ENCODE data around the gene USP3. TPM values are rescaled to one million over a fixed set of nuclear protein-coding genes. Genes with fewer than 3 reads are reported as not detected.
A peak's percentile ranks its signal among the peaks of the same experiment; 100 is the strongest.

USP3 gene, protein sequence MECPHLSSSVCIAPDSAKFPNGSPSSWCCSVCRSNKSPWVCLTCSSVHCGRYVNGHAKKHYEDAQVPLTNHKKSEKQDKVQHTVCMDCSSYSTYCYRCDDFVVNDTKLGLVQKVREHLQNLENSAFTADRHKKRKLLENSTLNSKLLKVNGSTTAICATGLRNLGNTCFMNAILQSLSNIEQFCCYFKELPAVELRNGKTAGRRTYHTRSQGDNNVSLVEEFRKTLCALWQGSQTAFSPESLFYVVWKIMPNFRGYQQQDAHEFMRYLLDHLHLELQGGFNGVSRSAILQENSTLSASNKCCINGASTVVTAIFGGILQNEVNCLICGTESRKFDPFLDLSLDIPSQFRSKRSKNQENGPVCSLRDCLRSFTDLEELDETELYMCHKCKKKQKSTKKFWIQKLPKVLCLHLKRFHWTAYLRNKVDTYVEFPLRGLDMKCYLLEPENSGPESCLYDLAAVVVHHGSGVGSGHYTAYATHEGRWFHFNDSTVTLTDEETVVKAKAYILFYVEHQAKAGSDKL
- total RNA-seq (2014; rRNA removed; shearing (Covaris generic)) = 28.2 and 39.3 TPM in 2 replicates

DNA sequence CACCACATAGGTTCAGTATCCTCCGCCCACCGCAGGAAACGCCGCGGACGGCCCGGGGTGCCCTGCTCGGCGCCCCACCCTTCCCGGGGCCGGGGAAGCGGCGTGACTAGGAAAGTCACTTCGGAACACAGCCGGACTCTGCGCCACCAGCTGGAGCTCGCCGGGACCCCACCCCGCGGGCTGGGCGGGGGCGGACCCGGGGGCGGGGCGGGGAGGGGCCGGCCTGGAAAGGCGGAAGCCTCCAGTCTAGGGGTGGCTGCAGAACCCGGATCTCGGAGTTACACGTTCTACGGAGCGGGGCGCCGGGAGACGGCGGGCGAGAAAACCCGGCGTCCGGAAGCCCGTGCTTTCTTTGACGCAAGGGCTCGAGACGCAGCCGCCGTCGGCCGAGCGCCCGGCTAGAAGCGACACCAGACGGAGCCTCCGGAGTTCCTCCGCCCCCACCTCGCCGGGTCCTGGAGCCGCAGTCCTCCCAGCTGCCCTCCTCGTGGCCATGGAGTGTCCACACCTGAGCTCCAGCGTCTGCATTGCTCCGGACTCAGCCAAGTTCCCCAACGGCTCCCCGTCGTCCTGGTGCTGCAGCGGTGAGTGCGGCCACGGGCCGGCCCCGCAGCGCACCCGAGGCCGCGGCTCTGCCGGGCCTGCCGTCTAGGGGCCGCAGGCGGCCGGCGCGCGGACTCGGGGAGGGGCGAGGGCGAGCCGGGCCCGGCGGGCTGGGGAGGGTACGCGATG is at the start of gene USP3:
USP3 (plus strand) TSS at position 347 of the 732 bp plus-strand sequence; CDS start at position 494, 147 bp downstream.
- DNase-seq (ENCODE audit: low read depth) = peak; percentile 94

DNA sequence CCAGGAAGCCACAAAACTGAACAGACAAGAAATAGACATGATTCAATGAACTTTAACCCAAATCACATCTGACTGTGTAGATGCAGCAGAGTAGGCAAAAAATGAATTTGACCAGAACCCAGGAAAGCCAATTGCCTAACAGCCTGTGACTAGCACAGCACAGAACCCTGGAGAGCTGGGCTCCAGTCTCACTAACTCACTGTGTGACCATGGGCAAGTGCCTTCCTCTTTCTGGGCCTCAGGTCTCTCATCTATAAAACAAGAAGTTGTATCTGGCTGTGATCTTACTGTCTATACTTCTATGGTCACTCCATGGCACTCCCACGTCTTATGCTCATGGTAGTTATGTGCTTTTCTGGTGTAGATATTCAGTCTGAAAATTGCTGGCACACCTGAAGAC is 48.1 kb upstream of the USP3 start:
- no peak for DNase-seq (ENCODE audit: low read depth)

DNA sequence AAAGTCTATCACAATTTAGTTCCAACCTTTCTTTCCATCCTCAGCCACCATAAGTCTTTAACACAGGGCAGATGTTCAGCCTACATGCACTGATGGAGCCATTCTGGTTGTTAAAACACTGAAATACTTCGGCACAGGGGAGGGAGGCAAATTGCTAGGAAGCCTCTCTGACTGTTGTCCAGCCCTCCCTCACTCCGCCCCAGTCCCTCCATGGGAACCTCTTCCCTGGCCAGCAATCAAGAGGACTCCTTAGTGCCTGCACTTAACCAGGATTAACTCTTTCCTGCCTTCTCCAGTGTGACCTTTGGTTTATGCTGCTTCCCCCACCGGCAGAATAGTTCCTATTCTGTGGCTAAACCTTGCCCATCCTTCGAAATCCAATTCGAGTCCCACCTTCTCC is 47.0 kb upstream of the USP3 start:
- peak; percentile 15 for DNase-seq (ENCODE audit: low read depth)

DNA sequence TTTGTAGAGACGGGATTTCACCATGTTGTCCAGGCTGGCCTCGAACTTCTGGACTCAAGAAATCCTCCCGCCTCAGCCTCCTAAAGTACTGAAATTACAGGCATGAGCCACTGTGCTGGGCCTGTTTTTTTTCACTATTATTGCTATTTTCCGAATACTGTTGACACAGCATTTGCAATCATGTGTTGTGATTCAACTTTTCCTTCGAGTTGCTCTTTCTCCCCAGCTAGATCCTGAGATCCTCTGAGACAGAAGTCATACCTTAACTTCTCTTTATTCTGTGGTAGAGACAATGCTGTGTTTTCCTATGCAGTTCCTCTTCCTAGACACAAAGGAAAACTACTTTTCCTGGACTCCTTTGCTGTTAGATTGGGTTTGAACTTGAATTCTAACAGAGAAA is 46.4 kb upstream of the USP3 start:
- DNase-seq (ENCODE audit: low read depth) = no peak

DNA sequence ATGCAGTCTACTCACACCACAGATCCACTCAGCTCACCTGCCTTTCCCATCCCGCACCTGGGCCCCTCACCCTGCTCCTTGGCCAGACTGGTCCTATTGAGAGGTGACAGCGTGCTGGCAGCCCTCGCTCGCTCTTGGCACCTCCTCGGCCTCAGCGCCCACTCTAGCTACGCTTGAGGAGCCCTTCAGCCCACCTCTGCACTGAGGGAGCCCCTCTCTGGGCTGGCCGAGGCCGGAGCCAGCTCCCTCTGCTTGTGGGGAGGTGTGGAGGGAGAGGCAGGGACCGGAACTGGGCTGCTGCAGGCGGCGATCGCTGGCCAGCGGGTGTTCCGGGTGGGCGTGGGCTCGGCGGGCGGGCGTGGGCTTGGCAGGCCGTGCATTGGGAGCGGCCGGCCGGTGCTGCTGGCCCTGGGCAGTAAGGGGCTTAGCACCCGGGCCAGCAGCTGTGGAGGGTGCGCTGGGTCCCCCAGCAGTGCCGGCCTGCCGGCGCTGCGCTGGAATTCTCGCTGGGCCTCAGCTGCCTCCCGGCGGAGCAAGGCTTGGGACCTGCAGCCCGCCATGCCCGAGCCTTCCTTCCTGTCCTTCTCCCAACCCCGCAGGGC is 45.5 kb upstream of the USP3 start:
- DNase-seq (ENCODE audit: low read depth) = no peak

DNA sequence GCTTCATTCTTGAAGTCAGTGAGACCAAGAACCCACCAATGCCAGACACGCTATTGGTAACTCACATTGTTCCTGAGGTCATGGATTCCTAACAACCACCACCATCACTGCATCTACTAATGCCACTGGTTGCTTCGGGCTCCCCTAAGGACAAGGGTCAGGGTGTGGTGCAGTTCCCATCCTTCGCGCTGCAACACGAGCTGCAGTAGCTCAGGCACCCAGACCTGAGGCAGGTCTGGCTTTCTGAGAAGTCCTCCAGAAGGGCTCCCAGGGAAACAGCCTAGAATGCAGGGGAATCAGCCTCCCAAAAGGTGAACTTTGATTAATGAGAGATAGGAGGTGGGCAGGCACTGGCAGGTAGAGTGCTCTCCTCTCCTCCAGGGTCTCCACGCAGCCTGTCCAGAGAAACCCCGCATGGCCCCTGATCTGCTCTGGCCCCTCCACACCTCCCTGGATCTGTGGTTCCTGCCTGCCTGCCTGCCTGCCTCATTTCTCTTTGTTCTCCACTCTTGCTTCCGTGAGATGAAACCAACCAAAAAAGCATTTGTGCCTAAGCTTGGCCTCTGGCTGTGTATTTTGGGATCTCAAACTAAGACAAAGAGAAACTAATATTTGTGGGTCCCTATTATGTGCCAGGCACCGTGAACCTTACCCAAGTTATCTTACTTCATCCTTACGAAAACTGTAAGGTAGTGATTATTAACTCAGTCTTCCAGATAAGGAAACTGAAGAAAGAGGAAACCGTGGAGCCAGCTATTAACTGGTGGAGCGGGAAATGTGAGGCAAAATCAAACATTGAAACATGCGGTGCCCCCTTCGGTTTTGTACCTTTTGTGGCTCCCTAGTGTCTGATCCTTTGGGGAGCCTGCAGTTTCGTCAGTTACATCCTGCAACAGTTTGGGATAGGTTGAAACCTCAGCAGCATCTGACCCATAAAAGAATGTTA is 43.9 kb upstream of the USP3 start:
- DNase-seq (ENCODE audit: low read depth) = no peak

DNA sequence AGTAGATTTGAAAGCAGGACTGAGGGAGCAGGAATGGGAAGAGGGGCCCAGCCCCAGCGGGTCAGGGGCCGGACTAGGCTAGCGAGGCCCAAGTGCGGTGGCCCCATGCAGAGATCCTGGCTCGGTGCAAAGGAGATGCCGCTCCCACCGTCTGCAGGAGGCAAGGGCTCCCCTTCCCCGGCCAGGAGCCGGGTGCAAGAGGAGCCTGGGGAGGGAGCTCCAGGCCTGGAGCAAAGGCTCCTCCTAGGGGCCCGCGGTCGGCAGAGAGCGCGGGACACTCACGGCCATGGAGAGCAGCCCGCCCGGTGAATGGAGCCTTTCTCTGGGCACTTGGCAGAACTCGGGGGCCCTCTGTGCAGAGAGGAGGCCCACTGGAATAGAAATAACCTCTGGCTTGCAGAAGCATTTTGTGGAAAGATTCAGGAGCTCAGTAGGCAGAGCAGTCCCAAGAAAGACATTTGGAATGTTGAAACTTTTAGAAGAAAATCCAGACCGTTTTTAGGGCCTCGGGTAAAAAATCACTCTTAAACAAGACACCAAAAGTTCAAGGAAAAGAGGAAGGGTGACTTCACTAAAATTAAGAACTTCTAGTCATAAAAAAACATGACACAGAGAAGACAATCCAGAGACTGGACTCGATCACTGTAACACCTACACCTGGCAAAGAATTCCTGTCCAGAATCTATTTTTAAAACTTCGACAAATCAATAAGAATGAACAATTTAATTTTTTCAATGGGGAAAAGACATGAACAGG is 43.0 kb upstream of the USP3 start:
- no peak for DNase-seq (ENCODE audit: low read depth)

DNA sequence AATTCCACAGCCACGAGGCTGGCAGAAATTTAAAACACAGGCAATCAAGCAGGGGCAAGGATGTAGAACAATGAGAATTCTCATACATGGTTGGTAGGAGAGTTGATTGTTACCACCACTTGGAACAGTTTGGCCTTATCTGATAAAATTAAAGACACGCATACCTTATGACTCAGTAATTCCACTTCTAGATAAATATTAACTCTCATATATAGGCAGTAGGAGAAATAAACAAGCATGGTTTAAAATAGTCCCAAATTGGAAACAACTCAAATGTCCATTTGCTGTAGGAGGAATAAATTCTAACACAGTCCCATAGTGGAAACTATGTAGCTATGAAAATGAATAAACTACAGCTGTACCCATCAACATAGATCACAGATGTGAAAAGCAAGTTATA is 42.3 kb upstream of the USP3 start:
- peak; percentile 55 for DNase-seq (ENCODE audit: low read depth)

DNA sequence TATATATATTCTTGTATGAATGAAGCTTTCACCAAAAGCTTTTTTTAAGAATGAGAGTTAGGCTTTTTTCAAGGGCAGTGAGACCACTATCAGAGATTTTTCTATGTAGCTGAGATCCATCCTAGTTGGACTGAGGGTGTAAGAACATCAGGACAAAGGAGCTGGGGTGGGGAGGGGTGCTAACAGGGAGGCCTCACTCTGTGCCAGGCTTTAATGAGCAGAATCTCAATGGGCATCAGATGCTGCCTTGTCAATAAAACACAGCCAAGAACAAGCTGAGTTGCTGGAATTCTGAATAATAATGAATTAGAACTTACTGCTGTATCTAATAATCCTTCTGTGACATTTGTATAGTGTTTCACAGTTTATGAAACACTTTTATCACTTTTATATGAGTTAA is 41.4 kb upstream of the USP3 start:
- no peak for DNase-seq (ENCODE audit: low read depth)

DNA sequence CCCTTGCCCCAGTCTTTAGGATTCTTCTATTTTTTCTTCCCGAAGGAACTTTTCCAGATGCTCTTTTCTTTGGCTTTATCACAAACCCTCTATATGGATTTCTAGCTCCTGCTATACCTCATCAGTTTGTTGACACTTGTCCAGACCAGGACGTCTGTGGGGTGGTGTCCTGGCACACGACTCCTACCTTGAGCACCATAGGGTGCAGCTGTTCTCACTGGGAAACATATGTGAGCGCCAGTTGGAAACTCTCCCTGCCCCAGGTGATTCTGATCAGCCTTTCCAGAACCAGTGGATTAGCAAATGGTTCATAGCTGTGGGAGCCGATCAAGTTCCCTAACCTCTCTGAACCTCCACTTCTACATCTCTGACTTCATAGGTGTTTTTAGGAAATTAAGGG is 40.6 kb upstream of the USP3 start:
- DNase-seq (ENCODE audit: low read depth) = no peak

DNA sequence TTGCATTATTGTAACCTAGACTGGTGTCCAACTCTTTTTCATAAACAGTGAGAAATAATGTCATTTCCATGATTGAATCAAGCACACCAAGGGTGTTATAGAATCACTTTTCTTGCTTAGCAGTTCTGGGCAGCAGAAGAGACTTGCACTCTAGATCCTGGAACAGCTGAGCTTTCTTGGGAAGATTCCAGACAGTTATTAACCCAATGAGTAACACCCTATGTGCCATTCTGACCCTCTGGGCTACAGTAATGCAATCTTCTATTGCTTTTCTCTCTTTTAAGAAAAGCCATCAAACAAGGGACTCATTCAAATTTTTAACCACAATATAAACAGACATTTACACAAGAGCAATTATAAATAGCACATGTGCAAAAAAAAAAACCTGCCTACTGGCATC is 39.3 kb upstream of the USP3 start:
- DNase-seq (ENCODE audit: low read depth) = peak; percentile 77

DNA sequence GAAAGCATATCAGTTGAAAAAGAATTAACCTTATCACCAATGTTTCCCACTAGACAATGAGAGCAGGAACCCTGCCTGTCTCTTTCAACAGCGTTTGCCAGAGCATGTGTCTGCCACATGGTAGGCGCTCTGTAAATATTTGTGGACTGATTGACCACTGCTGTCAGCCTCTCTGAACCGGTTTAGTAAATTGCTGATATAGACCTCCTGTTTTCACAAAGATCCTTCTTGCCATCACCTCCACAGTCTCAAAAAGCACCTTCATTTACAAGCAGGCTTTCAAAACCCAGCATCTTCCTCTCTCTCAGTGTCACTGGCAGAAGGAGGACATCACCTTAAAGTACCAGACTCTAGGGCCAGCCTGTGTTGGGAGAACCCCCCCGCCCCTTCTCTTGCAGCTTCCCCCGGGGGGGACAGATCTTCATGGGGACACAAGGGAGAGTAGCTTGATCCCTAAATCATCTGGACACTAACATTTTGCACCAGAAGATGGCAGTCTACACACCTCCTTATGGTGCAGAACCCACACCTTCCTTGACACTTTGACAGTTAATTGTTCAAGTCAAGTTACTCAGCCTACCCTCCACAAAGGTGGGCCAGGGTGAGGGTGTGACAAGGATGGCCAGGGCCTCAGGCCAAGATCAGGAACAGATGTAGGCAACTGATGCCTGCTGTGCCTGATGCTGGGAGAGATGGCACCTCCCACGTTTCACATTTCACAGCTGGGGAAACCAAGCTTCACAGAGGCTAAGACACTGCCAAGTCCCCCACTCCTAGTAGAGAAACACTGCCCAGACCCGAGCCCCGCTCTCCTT is 37.8 kb upstream of the USP3 start:
- peak; percentile 66 for DNase-seq (ENCODE audit: low read depth)

DNA sequence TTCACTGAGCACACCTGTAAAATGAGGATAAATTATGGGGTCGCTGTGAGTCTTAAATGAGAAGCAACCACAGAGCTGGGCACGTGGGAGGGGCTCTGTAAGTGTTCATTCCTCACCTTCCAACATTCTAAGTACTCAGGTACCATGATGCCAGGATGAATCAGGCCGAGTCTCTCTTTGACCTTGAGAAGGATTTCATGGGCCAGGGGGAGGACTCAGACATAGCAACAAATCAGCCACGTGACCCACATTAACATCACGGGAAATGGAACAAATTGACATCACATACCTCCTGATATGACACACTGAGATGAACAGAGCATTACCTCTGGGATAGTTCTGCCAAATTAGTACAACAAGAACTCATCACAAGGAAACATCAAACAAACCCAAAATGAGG is 35.2 kb upstream of the USP3 start:
- DNase-seq (ENCODE audit: low read depth) = no peak

DNA sequence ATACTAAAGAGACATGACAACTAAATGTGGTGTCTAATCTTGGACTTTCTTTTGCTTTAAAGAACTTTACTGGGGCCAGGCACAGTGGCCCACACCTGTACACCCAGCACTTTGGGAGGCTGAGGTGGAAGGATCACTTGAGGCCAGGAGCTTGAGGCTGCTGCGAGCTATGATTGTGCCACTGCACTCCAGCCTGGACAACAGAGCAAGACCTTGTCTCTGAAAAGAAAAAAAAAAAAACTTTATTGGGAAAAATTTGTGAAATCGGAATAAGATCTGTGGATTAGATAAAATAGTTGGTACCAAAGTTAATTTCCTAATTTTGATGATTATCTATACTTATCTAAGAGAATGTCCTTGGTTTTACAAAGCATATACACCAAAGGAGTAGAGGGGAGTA is 34.4 kb upstream of the USP3 start:
- no peak for DNase-seq (ENCODE audit: low read depth)

DNA sequence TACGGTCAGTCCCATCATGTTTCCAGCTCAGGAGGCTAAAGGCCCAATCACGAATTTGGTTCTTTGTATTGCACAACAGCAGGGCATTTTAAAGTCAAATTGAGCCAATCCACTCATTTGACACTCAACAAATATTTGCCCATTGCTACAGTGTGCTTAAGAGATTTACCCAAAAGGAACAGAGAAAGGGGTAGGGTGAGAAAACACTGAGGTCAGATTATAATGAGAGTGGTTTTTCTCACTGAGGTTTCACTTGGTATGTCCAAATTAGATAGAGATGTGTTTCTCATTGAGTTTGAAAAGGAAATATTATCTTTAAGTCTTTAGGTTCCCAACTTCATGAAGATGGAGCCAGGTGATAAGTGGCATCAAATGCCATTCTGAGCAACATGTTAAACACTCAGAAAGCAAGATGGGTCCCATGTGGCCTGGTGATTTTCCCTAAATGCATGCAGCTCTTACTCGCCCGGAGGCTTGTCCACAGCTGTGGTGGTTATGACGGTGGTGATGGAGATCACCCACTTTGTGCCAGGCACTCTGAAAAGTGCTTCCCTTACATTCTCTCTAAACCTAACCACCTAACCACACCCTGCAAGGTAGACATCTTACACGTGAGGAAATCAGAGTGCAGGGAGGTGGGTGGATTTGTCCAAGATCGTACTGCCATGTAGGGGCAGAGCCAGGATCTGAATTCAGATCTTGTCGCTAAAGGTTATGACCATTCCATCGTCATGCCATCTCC is 31.2 kb upstream of the USP3 start:
- no peak for DNase-seq (ENCODE audit: low read depth)

DNA sequence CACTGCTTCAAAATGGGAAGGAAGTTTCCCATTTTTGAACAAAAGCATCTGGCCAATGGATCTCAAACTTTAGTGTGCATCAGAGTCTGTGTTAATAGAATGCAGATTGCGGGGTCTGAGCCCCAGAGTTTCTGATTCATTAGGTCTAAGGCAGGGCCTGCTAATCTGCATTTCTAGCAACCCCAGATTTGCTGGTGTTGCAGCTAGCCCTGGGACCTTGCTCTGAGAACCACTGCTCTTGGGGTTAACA is 30.7 kb upstream of the USP3 start:
- DNase-seq (ENCODE audit: low read depth) = no peak

DNA sequence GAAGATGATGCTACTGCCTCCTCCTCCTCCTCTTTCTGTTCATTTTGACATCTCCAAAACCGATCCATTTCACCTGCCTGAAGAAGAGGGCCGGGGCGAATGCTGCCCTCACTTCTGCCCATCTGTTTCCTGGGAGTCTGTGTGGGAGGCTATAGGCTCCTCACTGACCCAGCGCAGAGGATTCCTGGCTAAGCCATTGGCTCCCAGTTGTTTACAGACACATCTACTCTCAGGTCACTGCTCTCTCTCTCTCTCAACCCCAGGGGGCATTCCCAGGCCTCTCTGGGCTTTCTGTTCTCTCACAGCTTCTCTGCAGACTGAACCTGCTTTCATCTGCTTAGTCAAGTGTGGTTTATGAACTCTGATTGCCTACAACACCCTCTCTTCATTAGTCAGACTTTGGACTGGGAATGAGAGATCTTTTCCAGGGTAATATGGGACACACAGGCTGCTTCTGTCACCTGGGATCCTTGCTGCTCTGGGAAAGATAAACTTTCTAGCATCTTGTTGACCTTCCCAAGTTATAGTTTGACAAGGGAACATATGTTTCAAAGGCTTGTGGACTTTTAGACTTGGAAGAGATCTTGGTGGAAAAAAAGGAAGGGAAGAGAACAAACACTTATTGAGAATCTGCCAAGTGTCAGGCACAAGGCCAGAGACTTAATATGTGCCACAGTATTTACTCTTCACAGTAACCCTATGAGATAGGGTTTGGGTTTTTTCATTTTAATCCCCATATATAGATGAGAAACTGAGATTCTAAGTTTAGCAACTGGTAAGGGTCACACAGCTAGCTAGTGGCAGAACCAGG is 30.2 kb upstream of the USP3 start:
- DNase-seq (ENCODE audit: low read depth) = peak; percentile 83

DNA sequence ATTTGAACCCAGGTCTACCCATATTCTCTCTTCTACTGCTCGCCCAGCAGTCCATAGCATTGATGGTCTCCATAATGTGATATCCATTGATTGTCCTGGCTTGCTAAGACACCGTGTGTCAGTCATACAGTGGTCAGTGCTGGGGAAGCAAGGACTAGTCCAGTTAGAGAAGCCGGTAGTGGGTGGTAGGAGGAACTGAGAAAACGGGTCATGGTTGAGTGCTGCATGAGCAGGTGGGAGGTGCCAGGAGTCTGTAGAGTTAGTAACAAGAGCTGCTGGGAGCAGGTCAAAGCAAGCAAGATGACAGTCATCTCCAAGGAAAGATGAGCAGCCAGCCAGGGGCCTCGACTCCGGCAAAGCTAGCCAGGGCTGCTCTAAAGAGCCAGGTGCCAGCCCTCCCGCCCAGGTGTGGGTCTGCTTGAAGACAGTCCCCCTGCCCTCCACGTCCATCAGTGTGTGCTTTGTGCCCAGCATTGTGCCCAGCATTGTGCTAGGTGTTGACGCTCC is 29.5 kb upstream of the USP3 start:
- no peak for DNase-seq (ENCODE audit: low read depth)

All from RPMI7951 (cell line).